ENCODE data around the gene COL5A1.

The COL5A1 gene

GRCh38 chr9:134597041-134597913 is 44.3 kb upstream of the COL5A1 start:
- Histone ChIP-seq H3K27me3 (ENCODE audit: insufficient read depth, poor library complexity, severe bottlenecking) (no peaks in the 10 kb centered on the region), H3K27ac (replicated peaks) (no peak overlapping the region), H3K4me3 (replicated peaks; ENCODE audit: insufficient read depth, low read length) (no peak overlapping the region)
- no peak for TF ChIP-seq POLR2AphosphoS5 (IDR thresholded peaks at IDR 0.05; ENCODE audit: low read depth)
- TF ChIP-seq REST (IDR thresholded peaks at IDR 0.05; ENCODE audit: insufficient replicate concordance, low read depth), result no peak
- TF ChIP-seq CTCF (IDR thresholded peaks at IDR 0.05; ENCODE audit: insufficient read depth, low read length), result no peak
- no peak for TF ChIP-seq SPI1 (IDR thresholded peaks at IDR 0.05; ENCODE audit: borderline replicate concordance, low read depth)
- TF ChIP-seq GABPA (IDR thresholded peaks at IDR 0.05; ENCODE audit: low read depth), result no peak
- DNase-seq (ENCODE audit: low read depth in 1 of 2, low spot score in 1 of 2), result no peak

- H3K4me3 ChIP-seq (replicated peaks; ENCODE audit: insufficient read depth, low read length), result no peak overlapping the region
These were observed 43.4 kb upstream of the COL5A1 start for GRCh38 chr9:134597957-134598883.

More at GRCh38 chr9:134597957-134598883, 43.4 kb upstream of the COL5A1 start:
- TF ChIP-seq GABPA (IDR thresholded peaks at IDR 0.05; ENCODE audit: low read depth) (no peak), SPI1 (IDR thresholded peaks at IDR 0.05; ENCODE audit: borderline replicate concordance, low read depth) (no peak), REST (IDR thresholded peaks at IDR 0.05; ENCODE audit: insufficient replicate concordance, low read depth) (no peak), CTCF (IDR thresholded peaks at IDR 0.05; ENCODE audit: insufficient read depth, low read length) (no peak), POLR2AphosphoS5 (IDR thresholded peaks at IDR 0.05; ENCODE audit: low read depth) (no peak)
- Histone ChIP-seq H3K27ac (replicated peaks) (no peak overlapping the region), H3K27me3 (ENCODE audit: insufficient read depth, poor library complexity, severe bottlenecking) (no peaks in the 10 kb centered on the region)
- DNase-seq (ENCODE audit: low read depth in 1 of 2, low spot score in 1 of 2), result no peak

Data from HL-60 (cell line).